ENCODE data around the gene IFI30. TPM values are rescaled to one million over a fixed set of nuclear protein-coding genes. Genes with fewer than 3 reads are reported as not detected.
"Not testable (repeated sequence)": the region's sequence is repeated elsewhere in the genome, so short reads cannot be mapped to it uniquely, and the experiment has no call there.

The IFI30 gene
- total and polyA plus RNA-seq, 2 experiments from 2014 or later = 27.4 to 34.4 TPM

- peak; percentile 80 for DNase-seq (ENCODE audit: low spot score)
- Mint-ChIP-seq H3K4me1 (peaks cover 15% of the 10 kb centered on the region), H3K27me3 (ENCODE audit: insufficient read depth, low read depth, poor library complexity) (peaks cover 16% of the 10 kb centered on the region), H3K27ac (no peak overlapping the region), H3K4me3 (no peak overlapping the region; the same call in 2 of the 3 replicates), H3K9me3 (no peaks in the 10 kb centered on the region), H3K36me3 (ENCODE audit: low read depth) (no peaks in the 10 kb centered on the region)
- TF ChIP-seq CREB1 (CRISPR knock-in tag; IDR thresholded peaks at IDR 0.05; ENCODE audit: low read depth) (no peak), ETS1 (IDR thresholded peaks at IDR 0.05) (no peak)
- TF ChIP-seq, protein P1, sequence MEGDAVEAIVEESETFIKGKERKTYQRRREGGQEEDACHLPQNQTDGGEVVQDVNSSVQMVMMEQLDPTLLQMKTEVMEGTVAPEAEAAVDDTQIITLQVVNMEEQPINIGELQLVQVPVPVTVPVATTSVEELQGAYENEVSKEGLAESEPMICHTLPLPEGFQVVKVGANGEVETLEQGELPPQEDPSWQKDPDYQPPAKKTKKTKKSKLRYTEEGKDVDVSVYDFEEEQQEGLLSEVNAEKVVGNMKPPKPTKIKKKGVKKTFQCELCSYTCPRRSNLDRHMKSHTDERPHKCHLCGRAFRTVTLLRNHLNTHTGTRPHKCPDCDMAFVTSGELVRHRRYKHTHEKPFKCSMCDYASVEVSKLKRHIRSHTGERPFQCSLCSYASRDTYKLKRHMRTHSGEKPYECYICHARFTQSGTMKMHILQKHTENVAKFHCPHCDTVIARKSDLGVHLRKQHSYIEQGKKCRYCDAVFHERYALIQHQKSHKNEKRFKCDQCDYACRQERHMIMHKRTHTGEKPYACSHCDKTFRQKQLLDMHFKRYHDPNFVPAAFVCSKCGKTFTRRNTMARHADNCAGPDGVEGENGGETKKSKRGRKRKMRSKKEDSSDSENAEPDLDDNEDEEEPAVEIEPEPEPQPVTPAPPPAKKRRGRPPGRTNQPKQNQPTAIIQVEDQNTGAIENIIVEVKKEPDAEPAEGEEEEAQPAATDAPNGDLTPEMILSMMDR (conservative IDR thresholded peaks at IDR 0.05; ENCODE audit: low read depth in 2 of 2) = peak; percentile 67 to 81
- no peak overlapping the region for H3K4me3 ChIP-seq
- peaks cover 20% of the 10 kb centered on the region for H3F3A ChIP-seq (replicated peaks; ENCODE audit: low read depth)
- no peaks in the 10 kb centered on the region for H3K9me2 ChIP-seq (ENCODE audit: insufficient read depth)
- H3K79me2 ChIP-seq (replicated peaks; ENCODE audit: insufficient read depth) = no peaks in the 10 kb centered on the region
- peaks cover 11% of the 10 kb centered on the region for H3K4me1 ChIP-seq (ENCODE audit: insufficient read depth)
- H3K36me3 ChIP-seq (ENCODE audit: insufficient read depth) = no peaks in the 10 kb centered on the region
- no peak; the same call in 2 of the 3 replicates for ATAC-seq
- H3K27ac ChIP-seq (ENCODE audit: low read depth) = no peak overlapping the region
- no peaks in the 10 kb centered on the region for H4K20me1 ChIP-seq (replicated peaks; ENCODE audit: insufficient read depth)
- no peak overlapping the region for H2AFZ ChIP-seq
- H3K4me2 ChIP-seq = peak overlapping the region; percentile 21; the same call in 1 of the 2 replicates
- H3K27me3 ChIP-seq (ENCODE audit: insufficient read depth) = no peaks in the 10 kb centered on the region
Observed at GRCh38 chr19:18208098-18208951, 34.7 kb downstream of the IFI30 start.

- not testable (repeated sequence) for ATAC-seq
Observed at GRCh38 chr19:18209912-18210311, 36.3 kb downstream of the IFI30 start.

DNA sequence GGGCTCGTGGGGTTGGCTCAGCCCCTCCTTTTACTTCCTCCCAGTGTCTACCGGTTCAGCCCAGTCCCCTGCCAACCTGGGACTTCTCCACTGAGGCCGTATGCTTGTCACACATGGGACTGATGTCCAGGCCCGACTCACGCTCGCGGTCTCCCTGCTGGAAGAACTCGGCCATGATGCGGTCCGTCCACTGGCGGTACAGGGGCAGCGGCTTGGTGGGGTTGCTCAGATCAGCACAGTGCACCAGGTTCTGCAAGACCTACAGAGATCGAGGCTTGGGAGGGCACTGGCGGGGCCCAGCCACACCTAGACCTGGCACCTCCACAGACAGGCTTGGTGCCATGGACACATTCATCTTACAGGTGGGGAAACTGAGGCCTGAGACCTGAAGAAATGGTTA, 38.1 kb downstream of the IFI30 start:
- Histone ChIP-seq H2AFZ (no peak overlapping the region), H3K27me3 (ENCODE audit: insufficient read depth) (no peaks in the 10 kb centered on the region), H4K20me1 (replicated peaks; ENCODE audit: insufficient read depth) (no peaks in the 10 kb centered on the region), H3K4me1 (ENCODE audit: insufficient read depth) (no peaks in the 10 kb centered on the region; the same call in none of the 2 replicates), H3K79me2 (replicated peaks; ENCODE audit: insufficient read depth) (no peaks in the 10 kb centered on the region), H3K27ac (ENCODE audit: low read depth) (no peak overlapping the region), H3K4me2 (no peak overlapping the region), H3K36me3 (ENCODE audit: insufficient read depth) (no peaks in the 10 kb centered on the region), H3K4me3 (no peak overlapping the region), H3F3A (replicated peaks; ENCODE audit: low read depth) (0 out of 2 replicates have a peak, but pooled peaks cover 7% of the 10 kb centered on the region), H3K9me2 (ENCODE audit: insufficient read depth) (no peaks in the 10 kb centered on the region)
- H3K4me3 Mint-ChIP-seq = no peak overlapping the region
- H3K27me3 Mint-ChIP-seq (ENCODE audit: insufficient read depth, low read depth, poor library complexity) = peaks cover 9% of the 10 kb centered on the region
- no peaks in the 10 kb centered on the region for H3K36me3 Mint-ChIP-seq (ENCODE audit: low read depth)
- no peak overlapping the region for H3K27ac Mint-ChIP-seq
- TF ChIP-seq POLR2AphosphoS5 (IDR thresholded peaks at IDR 0.05; ENCODE audit: low read depth) (no peak), CREB1 (CRISPR knock-in tag; IDR thresholded peaks at IDR 0.05; ENCODE audit: low read depth) (no peak)
- TF ChIP-seq, protein P1 (conservative IDR thresholded peaks at IDR 0.05; ENCODE audit: low read depth in 2 of 2) = no peak
- DNase-seq (ENCODE audit: low spot score) (no peak), ATAC-seq (no peak)
- H3K4me1 Mint-ChIP-seq = peaks cover 9% of the 10 kb centered on the region; the same call in 2 of the 3 replicates
- no peaks in the 10 kb centered on the region for H3K9me3 Mint-ChIP-seq

More at GRCh38 chr19:18209912-18210311, 36.3 kb downstream of the IFI30 start:
- not testable (repeated sequence) for DNase-seq (ENCODE audit: low spot score); H3K9me2 ChIP-seq (ENCODE audit: insufficient read depth); H3K36me3 Mint-ChIP-seq (ENCODE audit: low read depth); H3K36me3 ChIP-seq (ENCODE audit: insufficient read depth); H3K4me3 ChIP-seq; H3K4me2 ChIP-seq; H3K4me3 Mint-ChIP-seq; H2AFZ ChIP-seq; H3K27ac Mint-ChIP-seq; H3K27me3 ChIP-seq (ENCODE audit: insufficient read depth); H3K27ac ChIP-seq (ENCODE audit: low read depth); H4K20me1 ChIP-seq (replicated peaks; ENCODE audit: insufficient read depth); H3K9me3 Mint-ChIP-seq; H3K79me2 ChIP-seq (replicated peaks; ENCODE audit: insufficient read depth)
- H3K27me3 Mint-ChIP-seq (ENCODE audit: insufficient read depth, low read depth, poor library complexity) = peaks cover 10% of the 10 kb centered on the region
- Histone ChIP-seq H3K4me1 (ENCODE audit: insufficient read depth) (peaks cover 11% of the 10 kb centered on the region), H3F3A (replicated peaks; ENCODE audit: low read depth) (peaks cover 14% of the 10 kb centered on the region)
- H3K4me1 Mint-ChIP-seq = peaks cover 15% of the 10 kb centered on the region

Measured in GM23338 (cell line).